Neural cell (in vitro differentiated cells): Measurements from ENCODE around the gene PCDHGA7. TPM values are rescaled to one million over a fixed set of nuclear protein-coding genes. Genes with fewer than 3 reads are reported as not detected.

Source experiments
- H2AFZ ChIP-seq: fragments of 200-600, 300-800 bp; sonication (generic), shearing (Covaris generic); 2 replicates; pipeline ENCODE4 v1.6.0; 2014; ENCODE audit warnings: low read depth, mild to moderate bottlenecking, antibody characterized with exemption, low read length, moderate library complexity
- H3F3A ChIP-seq: fragments of 200-600 bp; shearing (Covaris generic); 2 replicates; pipeline ENCODE4 v1.6.1; 2016; ENCODE audit warnings: mild to moderate bottlenecking, moderate library complexity, mixed read lengths, antibody characterized with exemption, low read length; ENCODE audit not compliant: insufficient read depth, poor library complexity, severe bottlenecking
- H3K27ac ChIP-seq: fragments of 200-600, 300-800 bp; sonication (generic), shearing (Covaris generic); 2 replicates; pipeline ENCODE4 v1.5.1; 2014; ENCODE audit warnings: mild to moderate bottlenecking, low read length, moderate library complexity
- H3K27me3 ChIP-seq: fragments of 300-800, 200-600 bp; sonication (generic), shearing (Covaris generic); 2 replicates; pipeline ENCODE4 v1.6.0; 2014; ENCODE audit warnings: mild to moderate bottlenecking, low read depth, low read length, moderate library complexity; ENCODE audit not compliant: insufficient read depth
- H3K36me3 ChIP-seq: fragments of 300-800, 200-600 bp; sonication (generic), shearing (Covaris generic); 2 replicates; pipeline ENCODE4 v1.5.1; 2014; ENCODE audit warnings: mild to moderate bottlenecking, antibody characterized with exemption, low read length, moderate library complexity; ENCODE audit not compliant: insufficient read depth
- H3K4me2 ChIP-seq: fragments of 300-800, 200-600 bp; sonication (generic), shearing (Covaris generic); 2 replicates; pipeline ENCODE4 v1.6.0; 2014; ENCODE audit warnings: mild to moderate bottlenecking, low read length
- H3K4me3 ChIP-seq: fragments of 300-800, 200-600 bp; sonication (generic), shearing (Covaris generic); 2 replicates; pipeline ENCODE4 v1.5.1; 2014; ENCODE audit warnings: mild to moderate bottlenecking, low read length, moderate library complexity
- H3K79me2 ChIP-seq: fragments of 200-600 bp; shearing (Covaris generic); replicated peaks from 2 replicates; pipeline ENCODE4 v1.6.0; 2014; ENCODE audit warnings: mild to moderate bottlenecking, low read length, moderate library complexity; ENCODE audit not compliant: insufficient read depth
- H3K9ac ChIP-seq: fragments of 300-800, 200-600 bp; sonication (generic), shearing (Covaris generic); 2 replicates; pipeline ENCODE4 v1.6.1; 2016; ENCODE audit warnings: mild to moderate bottlenecking, low read length, mixed read lengths
- H3K9me2 ChIP-seq: fragments of 200-600 bp; shearing (Covaris generic); 2 replicates; pipeline ENCODE4 v1.6.1; 2016; ENCODE audit warnings: mild to moderate bottlenecking, low read length, mixed read lengths; ENCODE audit not compliant: insufficient read depth
- H3K9me3 ChIP-seq: fragments of 200-600, 300-800 bp; sonication (generic), shearing (Covaris generic); 2 replicates; pipeline ENCODE4 v1.6.1; 2016; ENCODE audit warnings: mild to moderate bottlenecking, mixed run types, low read length, moderate library complexity, mixed read lengths
- H4K20me1 ChIP-seq: fragments of 200-600 bp; shearing (Covaris generic); 2 replicates; pipeline ENCODE4 v1.6.1; 2016; ENCODE audit warnings: mild to moderate bottlenecking, mixed run types; ENCODE audit not compliant: insufficient read depth
- EP300 ChIP-seq: fragments of 450-650 bp; conservative IDR thresholded peaks from 2 replicates; pipeline ENCODE4 v1.6.1; 2014; ENCODE audit warnings: antibody characterized with exemption, mild to moderate bottlenecking, moderate library complexity; ENCODE audit not compliant: poor library complexity, severe bottlenecking
- EZH2 ChIP-seq: fragments of 200-600, 300-800 bp; shearing (Covaris generic), sonication (generic); IDR thresholded peaks from 2 replicates; pipeline ENCODE4 v1.6.1; 2014; ENCODE audit warnings: antibody characterized with exemption, low read length, borderline replicate concordance, mild to moderate bottlenecking; ENCODE audit not compliant: insufficient read depth, poor library complexity, severe bottlenecking
- MXI1 ChIP-seq: fragments of 450-650 bp; conservative IDR thresholded peaks from 2 replicates; pipeline ENCODE4 v1.6.1; 2014; ENCODE audit warnings: antibody characterized with exemption, mild to moderate bottlenecking; ENCODE audit not compliant: poor library complexity, severe bottlenecking
- POLR2AphosphoS5 ChIP-seq: IDR thresholded peaks from 2 replicates; pipeline ENCODE4 v1.6.1; 2012
- RAD21 ChIP-seq: fragments of 450-650 bp; conservative IDR thresholded peaks from 2 replicates; pipeline ENCODE4 v1.6.1; 2014; ENCODE audit warnings: antibody characterized with exemption, mild to moderate bottlenecking, moderate library complexity
- SMC3 ChIP-seq: fragments of 450-650 bp; conservative IDR thresholded peaks from 2 replicates; pipeline ENCODE4 v1.6.1; 2014; ENCODE audit warnings: antibody characterized with exemption, mild to moderate bottlenecking, moderate library complexity; ENCODE audit not compliant: poor library complexity
- polyA plus RNA-seq: library from polyadenylated mRNA; depleted of rRNA; stranded (reverse); fragments of >200 nt; gene quantifications from 2 replicates; pipeline ENCODE4 v1.2.3, GENCODE V29; 2014
- TF ChIP-seq, protein P1 (sequence below): fragments of 450-650 bp; IDR thresholded peaks from 2 replicates; pipeline ENCODE4 v1.5.1; 2014; ENCODE audit warnings: antibody characterized with exemption, mild to moderate bottlenecking, moderate library complexity; ENCODE audit not compliant: poor library complexity, severe bottlenecking
- TF ChIP-seq, protein P2 (sequence below): IDR thresholded peaks from 2 replicates; pipeline ENCODE4 v1.6.1; 2012; ENCODE audit warnings: borderline replicate concordance

PCDHGA7 gene
- polyA plus RNA-seq, 1 donor from 2014 or later: not detected

GRCh38 chr5:141366016-141366896 is 16.3 kb upstream of the PCDHGA7 start:
- Histone ChIP-seq H3K27ac (no peak overlapping the region), H3F3A (no peaks in the 10 kb centered on the region), H3K9ac (no peak overlapping the region), H3K4me3 (no peak overlapping the region), H3K79me2 (no peaks in the 10 kb centered on the region), H3K9me3 (peaks cover 38% of the 10 kb centered on the region), H3K36me3 (no peaks in the 10 kb centered on the region), H3K4me2 (no peak overlapping the region), H3K27me3 (no peaks in the 10 kb centered on the region), H2AFZ (no peak overlapping the region), H4K20me1 (no peaks in the 10 kb centered on the region), H3K9me2 (no peaks in the 10 kb centered on the region)
- TF ChIP-seq, protein P1, sequence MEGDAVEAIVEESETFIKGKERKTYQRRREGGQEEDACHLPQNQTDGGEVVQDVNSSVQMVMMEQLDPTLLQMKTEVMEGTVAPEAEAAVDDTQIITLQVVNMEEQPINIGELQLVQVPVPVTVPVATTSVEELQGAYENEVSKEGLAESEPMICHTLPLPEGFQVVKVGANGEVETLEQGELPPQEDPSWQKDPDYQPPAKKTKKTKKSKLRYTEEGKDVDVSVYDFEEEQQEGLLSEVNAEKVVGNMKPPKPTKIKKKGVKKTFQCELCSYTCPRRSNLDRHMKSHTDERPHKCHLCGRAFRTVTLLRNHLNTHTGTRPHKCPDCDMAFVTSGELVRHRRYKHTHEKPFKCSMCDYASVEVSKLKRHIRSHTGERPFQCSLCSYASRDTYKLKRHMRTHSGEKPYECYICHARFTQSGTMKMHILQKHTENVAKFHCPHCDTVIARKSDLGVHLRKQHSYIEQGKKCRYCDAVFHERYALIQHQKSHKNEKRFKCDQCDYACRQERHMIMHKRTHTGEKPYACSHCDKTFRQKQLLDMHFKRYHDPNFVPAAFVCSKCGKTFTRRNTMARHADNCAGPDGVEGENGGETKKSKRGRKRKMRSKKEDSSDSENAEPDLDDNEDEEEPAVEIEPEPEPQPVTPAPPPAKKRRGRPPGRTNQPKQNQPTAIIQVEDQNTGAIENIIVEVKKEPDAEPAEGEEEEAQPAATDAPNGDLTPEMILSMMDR: no peak
- TF ChIP-seq, protein P2, sequence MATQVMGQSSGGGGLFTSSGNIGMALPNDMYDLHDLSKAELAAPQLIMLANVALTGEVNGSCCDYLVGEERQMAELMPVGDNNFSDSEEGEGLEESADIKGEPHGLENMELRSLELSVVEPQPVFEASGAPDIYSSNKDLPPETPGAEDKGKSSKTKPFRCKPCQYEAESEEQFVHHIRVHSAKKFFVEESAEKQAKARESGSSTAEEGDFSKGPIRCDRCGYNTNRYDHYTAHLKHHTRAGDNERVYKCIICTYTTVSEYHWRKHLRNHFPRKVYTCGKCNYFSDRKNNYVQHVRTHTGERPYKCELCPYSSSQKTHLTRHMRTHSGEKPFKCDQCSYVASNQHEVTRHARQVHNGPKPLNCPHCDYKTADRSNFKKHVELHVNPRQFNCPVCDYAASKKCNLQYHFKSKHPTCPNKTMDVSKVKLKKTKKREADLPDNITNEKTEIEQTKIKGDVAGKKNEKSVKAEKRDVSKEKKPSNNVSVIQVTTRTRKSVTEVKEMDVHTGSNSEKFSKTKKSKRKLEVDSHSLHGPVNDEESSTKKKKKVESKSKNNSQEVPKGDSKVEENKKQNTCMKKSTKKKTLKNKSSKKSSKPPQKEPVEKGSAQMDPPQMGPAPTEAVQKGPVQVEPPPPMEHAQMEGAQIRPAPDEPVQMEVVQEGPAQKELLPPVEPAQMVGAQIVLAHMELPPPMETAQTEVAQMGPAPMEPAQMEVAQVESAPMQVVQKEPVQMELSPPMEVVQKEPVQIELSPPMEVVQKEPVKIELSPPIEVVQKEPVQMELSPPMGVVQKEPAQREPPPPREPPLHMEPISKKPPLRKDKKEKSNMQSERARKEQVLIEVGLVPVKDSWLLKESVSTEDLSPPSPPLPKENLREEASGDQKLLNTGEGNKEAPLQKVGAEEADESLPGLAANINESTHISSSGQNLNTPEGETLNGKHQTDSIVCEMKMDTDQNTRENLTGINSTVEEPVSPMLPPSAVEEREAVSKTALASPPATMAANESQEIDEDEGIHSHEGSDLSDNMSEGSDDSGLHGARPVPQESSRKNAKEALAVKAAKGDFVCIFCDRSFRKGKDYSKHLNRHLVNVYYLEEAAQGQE: no peak
- TF ChIP-seq EP300 (no peak), RAD21 (no peak)

DNA sequence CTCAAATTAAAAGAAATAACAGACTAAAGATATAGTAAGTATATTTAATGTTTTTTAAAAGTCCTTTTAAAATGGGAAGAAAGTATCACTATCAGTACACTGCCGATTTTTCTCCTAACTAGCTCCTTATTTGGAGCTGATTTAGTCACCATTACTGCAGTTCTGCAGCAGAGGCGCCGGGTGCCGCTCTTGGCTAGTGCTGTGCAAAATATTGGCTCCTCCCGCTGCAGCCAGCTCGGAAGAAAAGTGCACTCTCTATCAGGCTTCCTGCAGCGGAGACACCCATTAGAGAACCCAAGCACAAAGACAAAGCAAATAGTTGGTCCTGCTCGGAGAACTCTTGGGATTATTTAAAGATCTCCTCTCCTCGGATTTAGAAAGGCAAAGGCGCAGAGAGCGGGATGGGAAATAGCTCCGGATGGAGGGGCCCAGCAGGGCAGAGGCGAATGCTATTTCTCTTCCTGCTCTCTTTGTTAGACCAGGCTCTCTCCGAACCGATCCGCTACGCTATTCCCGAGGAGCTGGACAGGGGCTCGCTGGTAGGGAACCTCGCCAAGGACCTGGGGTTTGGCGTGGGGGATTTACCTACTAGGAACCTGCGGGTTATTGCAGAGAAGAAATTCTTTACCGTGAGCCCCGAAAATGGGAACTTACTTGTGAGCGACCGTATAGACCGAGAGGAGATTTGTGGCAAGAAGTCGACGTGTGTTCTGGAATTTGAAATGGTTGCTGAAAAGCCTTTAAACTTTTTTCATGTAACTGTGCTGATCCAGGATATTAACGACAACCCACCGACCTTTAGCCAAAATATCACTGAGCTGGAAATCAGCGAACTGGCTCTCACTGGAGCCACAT is 12.3 kb upstream of the PCDHGA7 start, which contains the start of gene PCDHGB3:
Gene PCDHGB3, plus strand, starts transcription at position 249 of the 855 bp plus-strand sequence. Its CDS starts 153 bp downstream, at position 402.
- Histone ChIP-seq H3K9ac (no peak within 1 kb of the TSS), H3K4me3 (no peak within 1 kb of the TSS), H3K79me2 (no peaks in the 10 kb centered on the region), H3K36me3 (no peaks in the 10 kb centered on the region), H3F3A (no peaks in the 10 kb centered on the region), H3K27ac (no peak within 1 kb of the TSS), H3K4me2 (no peak within 1 kb of the TSS), H3K9me2 (no peaks in the 10 kb centered on the region), H3K9me3 (peaks cover 45% of the 10 kb centered on the region), H4K20me1 (no peaks in the 10 kb centered on the region), H2AFZ (no peak within 1 kb of the TSS), H3K27me3 (no peaks in the 10 kb centered on the region)
- TF ChIP-seq SMC3 (no peak), EP300 (no peak), MXI1 (no peak), POLR2AphosphoS5 (no peak), RAD21 (no peak), EZH2 (no peak)
- TF ChIP-seq, protein P2: no peak
- TF ChIP-seq, protein P1: no peak
